ENCODE results near the gene BUB3.

- no peak for TF ChIP-seq CTCF (IDR thresholded peaks at IDR 0.05; ENCODE audit: poor library complexity)
- TF ChIP-seq EZH2 (IDR thresholded peaks at IDR 0.05; ENCODE audit: borderline replicate concordance) = no peak
- TF ChIP-seq EZH2phosphoT487 (IDR thresholded peaks at IDR 0.05; ENCODE audit: low read depth, severe bottlenecking, unreplicated experiment) = no peak
Observed at GRCh38 chr10:123157210-123157609, 3.0 kb downstream of the BUB3 start.

All from hepatocyte (in vitro differentiated cells).